GM10248 (cell line): ENCODE results near the gene PTPRG.

Experiments used
- CTCF ChIA-PET: fragments of 300-600 bp; sonication (Branson Sonifier 250); formaldehyde crosslinking; extraction: SDS; loops from one replicate; lab custom pipeline; 2021; ENCODE audit warnings: antibody characterized with exemption; lab: Yijun Ruan, JAX
- POLR2A ChIA-PET: fragments of 350-650 bp; sonication (Branson Sonifier 250); formaldehyde crosslinking; extraction: SDS; loops from one replicate; lab custom pipeline; 2020; ENCODE audit warnings: antibody characterized with exemption; lab: Yijun Ruan, JAX
- DNase-seq: peaks from one replicate; pipeline ENCODE4 v3.0.0; 2012; ENCODE audit errors: extremely low spot score
- CTCF ChIP-seq: IDR thresholded peaks from 2 replicates; pipeline ENCODE4 v1.5.1; 2012; ENCODE audit warnings: mild to moderate bottlenecking, low read depth; ENCODE audit errors: extremely low read depth, missing control alignments, control extremely low read depth

Gene PTPRG

GRCh38 chr3:61897848-61898247 lies 336.5 kb downstream of the PTPRG start:
- CTCF ChIA-PET = no interaction called here
- no peak for TF ChIP-seq CTCF
- POLR2A ChIA-PET = no interaction called here
- no peak for DNase-seq

DNA sequence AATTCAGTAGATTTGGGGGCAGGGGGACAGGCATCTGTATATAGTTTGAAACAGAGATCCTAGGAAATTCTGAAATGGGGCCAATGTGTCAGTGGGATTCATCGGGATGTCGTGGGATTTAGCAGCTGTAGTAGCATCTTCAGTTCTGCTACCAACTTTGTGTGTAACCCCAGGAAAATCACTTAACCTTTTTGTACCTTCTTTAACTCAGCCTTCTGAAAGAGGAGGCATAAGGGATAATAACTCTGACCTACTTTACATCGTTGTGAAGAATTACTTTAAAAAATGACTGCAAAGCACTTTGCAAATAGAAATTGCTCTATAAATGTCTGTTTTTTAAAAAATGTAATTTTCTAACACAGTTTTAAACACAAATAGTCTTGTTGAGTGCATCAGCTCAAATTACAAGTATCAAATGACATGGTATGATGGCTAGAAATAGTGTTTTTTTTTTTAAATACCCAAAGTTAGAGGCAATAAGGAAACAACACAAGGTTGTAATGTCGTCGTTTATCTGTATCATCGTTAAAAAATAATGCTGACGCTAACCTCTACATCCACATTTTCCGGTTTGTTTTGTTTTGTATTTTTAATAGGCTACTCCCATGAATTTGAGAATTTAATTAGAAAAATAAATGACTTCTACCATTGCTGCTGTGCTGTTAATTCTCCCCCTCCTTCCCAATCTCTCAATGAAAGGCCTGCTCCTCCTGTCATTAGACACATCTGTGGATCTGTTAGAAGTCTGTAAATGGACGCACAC lies 338.5 kb downstream of the PTPRG start:
- no peak for TF ChIP-seq CTCF
- ChIA-PET POLR2A (no interaction called here), CTCF (no interaction called here)
- no peak for DNase-seq

DNA sequence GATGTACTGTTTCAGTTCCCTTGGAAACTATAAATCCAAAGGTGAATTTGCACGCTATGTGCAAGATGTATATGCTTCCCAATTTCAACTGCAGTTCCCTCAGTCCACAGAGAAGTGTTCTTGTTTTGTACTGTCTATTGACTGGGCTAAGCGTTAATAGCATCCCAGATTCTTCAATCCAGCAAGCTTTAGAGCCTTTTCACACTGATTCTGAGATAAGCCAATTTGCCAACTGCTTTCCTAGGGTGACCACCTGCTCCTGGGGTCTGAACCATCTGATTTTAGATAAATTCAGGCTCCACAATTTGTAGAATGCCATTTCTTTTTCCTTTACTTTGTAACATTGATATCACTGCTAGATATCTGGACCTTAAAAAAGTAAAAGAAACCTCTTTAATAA lies 340.1 kb downstream of the PTPRG start:
- ChIA-PET POLR2A (no interaction called here), CTCF (interaction anchor here (1.1 kb wide), 1 partner anchor 12 kb away, joined by 3 read pairs; no protein-coding TSS in a partner anchor)
- no peak for DNase-seq
- no peak for TF ChIP-seq CTCF

- ChIA-PET POLR2A (no interaction called here), CTCF (interaction anchor here (1.1 to 1.2 kb wide), 2 partner anchors 12 to 35 kb away, joined by 3 read pairs; no protein-coding TSS in a partner anchor)
- DNase-seq = no peak
- TF ChIP-seq CTCF = no peak
Observed at GRCh38 chr3:61901986-61902385, 340.6 kb downstream of the PTPRG start.

- ChIA-PET CTCF (interaction anchor here (1.2 kb wide), 1 partner anchor 34 kb away, joined by 3 read pairs; no protein-coding TSS in a partner anchor), POLR2A (no interaction called here)
- no peak for DNase-seq
- no peak for TF ChIP-seq CTCF
Observed at GRCh38 chr3:61903074-61903473, 341.7 kb downstream of the PTPRG start.

DNA sequence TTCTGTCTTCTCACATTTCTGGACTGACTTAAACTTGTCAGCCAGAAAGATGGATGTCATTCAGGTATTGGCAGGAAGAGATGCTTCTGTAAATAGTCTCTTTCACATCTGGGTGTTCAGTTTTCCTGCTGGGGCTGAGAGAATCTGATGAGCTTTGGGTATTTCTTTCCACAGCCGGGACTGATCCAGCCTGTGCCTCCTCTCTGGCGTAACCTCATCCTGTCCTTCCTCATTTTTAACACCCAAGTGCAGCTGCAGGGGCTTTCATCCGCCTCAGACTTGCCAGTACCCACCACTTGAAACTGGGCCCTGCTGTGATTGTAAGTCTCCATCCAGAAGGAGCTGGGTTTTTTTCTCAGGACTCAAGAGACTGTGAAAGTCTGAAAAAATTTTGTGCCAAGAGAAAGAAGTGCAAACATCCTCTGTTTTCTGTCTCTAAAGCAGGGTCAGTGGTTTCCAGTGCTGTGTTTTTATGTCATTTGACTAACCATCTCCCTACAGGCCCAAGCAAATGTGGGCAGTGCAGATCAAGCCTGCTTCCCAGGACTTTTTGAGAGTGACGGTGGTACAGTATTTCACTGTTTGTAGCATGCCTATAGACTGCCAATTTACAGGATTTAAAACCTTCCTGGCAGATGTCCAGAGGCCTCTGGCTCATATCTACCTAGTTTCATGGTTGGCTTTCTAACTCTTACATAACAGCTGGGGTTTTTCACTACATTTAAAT lies 342.7 kb downstream of the PTPRG start:
- CTCF ChIA-PET = interaction anchor here (1.2 to 1.3 kb wide), 2 partner anchors 15 to 32 kb away, joined by 3 to 4 read pairs; no protein-coding TSS in a partner anchor

More for the DNA sequence above, 342.7 kb downstream of the PTPRG start:
- TF ChIP-seq CTCF = no peak
- no peak for DNase-seq
- POLR2A ChIA-PET = no interaction called here
